ENCODE results near the gene BNIP3.
A peak's percentile ranks its signal among the peaks of the same experiment; 100 is the strongest.

Gene BNIP3

GRCh38 chr10:131948501-131948900 is 33.2 kb downstream of the BNIP3 start:
- TF ChIP-seq CTCF (conservative IDR thresholded peaks at IDR 0.05) (no peak), ZFX (IDR thresholded peaks at IDR 0.05) (no peak)
- no peak overlapping the region for H3K27ac ChIP-seq

GRCh38 chr10:131947631-131948347 is 33.9 kb downstream of the BNIP3 start:
- H3K27ac ChIP-seq: no peak overlapping the region
- TF ChIP-seq CTCF (conservative IDR thresholded peaks at IDR 0.05) (no peak), ZFX (IDR thresholded peaks at IDR 0.05) (no peak)

- TF ChIP-seq CTCF (conservative IDR thresholded peaks at IDR 0.05): no peak
- TF ChIP-seq ZFX (IDR thresholded peaks at IDR 0.05): no peak
- H3K27ac ChIP-seq: peak overlapping the region; percentile 2; the same call in 1 of the 2 replicates
Observed at GRCh38 chr10:131946880-131947279, 34.8 kb downstream of the BNIP3 start.

GRCh38 chr10:131946321-131946751 is 35.4 kb downstream of the BNIP3 start:
- H3K27ac ChIP-seq: peak overlapping the region; percentile 2; the same call in 1 of the 2 replicates
- TF ChIP-seq ZFX (IDR thresholded peaks at IDR 0.05) (no peak), CTCF (conservative IDR thresholded peaks at IDR 0.05) (no peak)

GRCh38 chr10:131944976-131945695 is 36.6 kb downstream of the BNIP3 start:
- TF ChIP-seq CTCF (conservative IDR thresholded peaks at IDR 0.05) (no peak), ZFX (IDR thresholded peaks at IDR 0.05) (no peak)
- H3K27ac ChIP-seq: no peak overlapping the region

- no peak overlapping the region for H3K27ac ChIP-seq
- no peak for TF ChIP-seq ZFX (IDR thresholded peaks at IDR 0.05)
- no peak for TF ChIP-seq CTCF (conservative IDR thresholded peaks at IDR 0.05)
Observed at GRCh38 chr10:131944412-131944811, 37.3 kb downstream of the BNIP3 start.

Data from C4-2B (cell line).